Breast epithelium (tissue), 3 donors: ENCODE data around the gene KCNK2.

Source experiments
- CTCF ChIP-seq, 3 donors: fragments of 450-650 bp; IDR thresholded peaks; one replicate each; pipeline ENCODE4 v1.5.1; 2016 to 2017; ENCODE audit warnings: antibody characterized with exemption in 3 of 3, mild to moderate bottlenecking in 3 of 3, moderate library complexity in 3 of 3
- POLR2A ChIP-seq: fragments of 450-650 bp; IDR thresholded peaks from one replicate; pipeline ENCODE4 v1.6.1; 2016; ENCODE audit warnings: antibody characterized with exemption, mild to moderate bottlenecking, moderate library complexity
- POLR2AphosphoS5 ChIP-seq, 3 donors: sonication (generic); formaldehyde crosslinking; IDR thresholded peaks; one replicate each; pipeline ENCODE4 v1.6.1; 2017; ENCODE audit warnings: antibody characterized with exemption in 3 of 3

- TF ChIP-seq CTCF (IDR thresholded peaks at IDR 0.05) (no peak), POLR2A (no peak), POLR2AphosphoS5 (IDR thresholded peaks at IDR 0.05) (no peak)
These were observed 49.5 kb upstream of the KCNK2 start for GRCh38 chr1:215032911-215033526.
